GM18861 (cell line): ENCODE data around the gene THRAP3.
"Not testable (repeated sequence)": the region's sequence is repeated elsewhere in the genome, so short reads cannot be mapped to it uniquely, and the experiment has no call there.

ENCODE experiments used
- ATAC-seq: cut with Tn5 transposase; IDR thresholded peaks from one replicate; pipeline ENCODE4 v1.9.1; 2021; ENCODE audit not compliant: unreplicated experiment

Gene THRAP3

GRCh38 chr1:36204347-36204909 lies 19.8 kb upstream of the THRAP3 start:
- no peak for ATAC-seq

GRCh38 chr1:36206323-36206858 lies 17.9 kb upstream of the THRAP3 start:
- no peak for ATAC-seq

DNA sequence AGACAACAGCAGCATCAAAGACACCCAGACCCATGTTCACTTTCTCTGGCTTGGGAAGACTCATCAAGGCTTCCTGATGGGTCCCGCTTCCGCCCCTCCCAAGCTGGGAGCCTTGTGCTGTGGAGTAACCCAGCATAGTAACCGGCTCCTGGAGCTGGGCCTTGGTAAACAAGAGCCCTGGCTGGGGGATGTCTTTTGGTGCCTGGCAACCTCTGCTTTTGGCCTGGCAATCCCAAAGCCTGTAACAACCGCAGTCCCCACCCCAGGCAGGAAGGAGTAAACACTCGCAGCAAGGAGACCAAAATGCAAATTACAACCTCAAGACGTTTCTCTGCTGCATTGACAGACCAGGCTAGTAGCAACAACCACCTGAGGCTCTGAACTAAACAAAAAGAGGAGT lies 16.9 kb upstream of the THRAP3 start:
- no peak for ATAC-seq

- ATAC-seq, result no peak
Measured at GRCh38 chr1:36208978-36209703, 15.1 kb upstream of the THRAP3 start.

- no peak for ATAC-seq
Measured at GRCh38 chr1:36211307-36211706, 12.9 kb upstream of the THRAP3 start.

DNA sequence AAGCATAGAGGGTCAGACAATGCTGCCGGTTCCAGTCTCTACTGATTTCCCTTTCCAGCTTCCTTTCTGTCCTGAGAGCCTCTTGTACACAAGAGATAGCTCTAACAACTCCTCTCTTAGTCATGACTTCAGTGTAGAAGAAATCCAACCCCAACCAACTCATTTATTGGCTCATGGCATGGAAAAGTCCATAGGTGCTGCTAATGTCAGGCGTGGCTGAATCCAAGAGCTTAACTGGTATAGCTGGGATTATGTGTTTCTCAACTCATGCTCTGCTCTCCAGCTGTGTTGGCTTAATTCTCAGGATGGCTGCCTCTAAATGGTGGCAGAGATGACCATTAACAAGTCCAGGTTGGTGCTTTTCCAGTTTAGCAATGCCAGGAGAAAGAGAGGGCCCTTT lies 12.4 kb upstream of the THRAP3 start:
- no peak for ATAC-seq

DNA sequence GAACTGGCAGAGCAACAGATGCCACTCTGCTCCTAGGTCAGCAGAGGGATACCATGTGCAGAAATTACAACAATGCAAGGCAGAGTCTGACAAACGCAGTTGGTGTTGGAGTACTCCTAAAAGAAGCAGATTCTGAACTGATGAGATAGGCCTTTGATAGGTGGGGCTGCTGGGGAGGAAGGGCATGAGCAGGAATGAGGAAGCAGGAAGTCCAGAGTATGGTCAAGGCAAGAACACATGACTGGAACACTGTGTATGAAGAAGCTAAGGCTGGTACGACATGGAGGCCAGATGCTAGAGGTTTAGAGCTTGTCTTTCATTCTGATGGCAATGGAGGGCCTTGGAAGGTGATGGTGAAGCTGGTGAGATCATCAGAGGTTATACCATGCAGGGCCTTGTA lies 11.5 kb upstream of the THRAP3 start:
- no peak for ATAC-seq

DNA sequence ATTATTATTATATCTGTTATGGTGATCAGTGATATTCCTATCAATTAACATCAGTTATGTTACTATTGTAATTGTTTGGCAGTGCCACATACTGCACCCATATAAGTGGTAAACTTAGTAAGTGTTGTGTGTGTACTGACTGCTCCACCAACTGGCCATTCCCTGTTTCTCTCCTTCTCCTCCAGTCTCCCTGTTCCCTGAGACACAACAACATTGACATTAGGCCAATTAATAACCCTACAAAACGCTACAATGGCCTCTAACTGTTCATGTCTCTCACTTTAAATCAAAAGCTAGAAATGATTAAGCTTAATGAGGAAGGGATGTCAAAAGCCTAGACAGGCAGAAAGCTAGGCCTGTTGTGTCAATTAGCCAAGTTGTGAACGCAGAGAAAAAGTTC lies 6.6 kb upstream of the THRAP3 start:
- ATAC-seq, result no peak

DNA sequence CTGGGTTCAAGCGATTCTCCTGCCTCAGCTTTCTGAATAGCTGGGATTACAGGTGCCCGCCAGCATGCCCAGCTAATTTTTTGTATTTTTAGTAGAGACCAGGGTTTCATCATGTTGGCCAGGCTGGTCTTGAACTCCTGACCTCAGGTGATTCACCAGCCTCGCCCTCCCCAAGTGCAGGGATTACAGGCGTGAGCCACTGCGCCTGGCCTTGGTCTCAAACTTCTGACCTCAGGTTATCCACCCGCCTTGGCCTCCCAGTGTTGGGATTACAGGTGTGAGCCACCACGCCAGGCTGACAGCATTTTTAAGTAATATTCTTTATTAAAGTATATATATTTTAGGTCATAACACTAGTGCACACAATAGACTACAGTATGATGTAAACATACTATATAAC lies 2.3 kb upstream of the THRAP3 start:
- ATAC-seq, result not testable (repeated sequence)

GRCh38 chr1:36222481-36223380 lies 1.5 kb upstream of the THRAP3 start:
- no peak for ATAC-seq

DNA sequence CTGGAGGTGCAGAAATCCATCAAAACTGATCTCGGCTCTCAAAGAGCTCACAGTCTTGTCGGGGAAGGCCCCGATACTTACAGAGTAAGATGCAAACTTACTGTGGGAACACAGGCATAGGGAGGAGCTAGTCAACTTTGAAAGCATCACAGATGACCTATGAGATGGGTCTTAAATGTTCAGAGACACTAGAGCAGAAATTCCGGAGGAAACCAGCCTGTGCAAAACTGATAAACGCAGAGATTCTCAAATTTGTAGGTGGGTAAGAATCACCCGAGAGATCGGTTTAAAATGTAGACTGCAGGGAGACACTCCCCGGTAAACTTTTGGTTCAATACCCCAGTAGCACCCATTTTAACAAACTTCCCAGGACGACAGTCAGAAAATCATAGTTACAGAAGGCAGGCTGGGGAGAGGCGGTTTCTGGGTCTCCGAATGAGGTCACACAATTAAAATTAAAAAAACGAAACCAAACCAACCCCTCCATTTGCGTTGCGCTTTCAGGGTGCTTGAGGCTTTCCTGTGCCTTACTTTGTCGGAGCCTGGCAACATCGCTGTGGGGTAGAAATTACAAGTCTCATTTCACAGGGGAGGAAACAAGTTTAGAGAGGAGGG lies 755 bp upstream of the THRAP3 start:
- ATAC-seq, result peak; percentile 22

DNA sequence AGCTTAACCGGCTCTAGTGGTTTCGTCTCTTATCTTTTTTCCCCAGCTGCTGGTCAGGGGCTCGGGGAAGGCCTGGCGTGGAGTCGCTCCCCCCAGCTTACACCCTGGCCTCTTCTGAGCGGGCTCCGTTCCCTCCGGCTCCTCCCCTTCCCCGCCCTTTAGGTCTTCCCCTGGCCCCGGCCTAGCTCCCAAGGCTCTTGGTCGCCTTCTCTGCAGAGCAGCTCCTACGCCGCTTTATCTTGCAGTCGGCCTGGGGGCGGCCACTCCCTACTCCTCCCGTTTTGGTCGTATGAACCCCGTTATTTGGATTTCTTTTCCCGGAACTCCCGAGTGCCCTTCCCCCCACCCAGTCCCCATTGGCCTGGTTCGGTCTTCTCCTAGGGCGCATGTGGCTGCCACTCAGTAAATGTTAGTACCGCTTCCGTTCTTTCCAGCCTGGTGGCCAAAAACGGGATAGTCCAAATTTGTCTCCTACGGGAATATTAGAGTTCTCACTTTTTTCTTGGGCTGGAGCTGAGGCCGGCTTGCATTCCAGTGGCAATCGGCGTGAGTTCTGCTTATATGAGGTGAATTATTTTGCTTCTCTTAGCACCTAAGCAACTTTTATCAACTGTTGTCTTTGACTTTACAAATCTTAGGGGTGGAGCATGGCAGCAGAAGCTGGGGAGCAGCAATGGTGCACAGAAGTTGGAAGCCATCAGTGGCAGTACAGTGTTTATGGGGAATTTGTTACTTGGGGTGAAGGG lies 467 bp downstream of the THRAP3 start:
- ATAC-seq, result peak; percentile 22

- no peak for ATAC-seq
Measured at GRCh38 chr1:36225283-36225899, 1.1 kb downstream of the THRAP3 start.

GRCh38 chr1:36230279-36230678 lies 6.0 kb downstream of the THRAP3 start:
- ATAC-seq, result not testable (repeated sequence)

GRCh38 chr1:36231191-36231590 lies 6.9 kb downstream of the THRAP3 start:
- no peak for ATAC-seq

- ATAC-seq, result no peak
Measured at GRCh38 chr1:36232212-36233095, 8.2 kb downstream of the THRAP3 start.

GRCh38 chr1:36236302-36236701 lies 12.1 kb downstream of the THRAP3 start:
- no peak for ATAC-seq

DNA sequence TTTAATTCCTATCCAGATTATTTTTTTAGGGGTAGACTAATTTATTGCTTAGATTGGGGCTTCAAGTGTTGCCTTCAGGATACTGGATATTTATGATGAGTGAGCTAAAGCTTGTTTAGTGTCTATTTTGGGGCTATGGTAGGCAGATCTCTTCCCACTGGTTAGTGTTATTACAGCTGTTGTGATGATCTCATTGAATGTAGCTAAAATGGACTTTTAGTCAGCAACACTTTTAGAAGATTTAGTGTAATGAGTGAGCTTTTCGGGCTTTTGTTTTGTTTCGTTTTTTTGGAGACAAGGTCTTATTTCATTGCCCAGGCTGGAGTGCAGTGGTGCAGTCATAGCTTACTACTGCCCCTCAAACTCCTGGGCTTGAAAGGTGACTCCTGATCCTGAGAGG lies 14.2 kb downstream of the THRAP3 start:
- no peak for ATAC-seq
